GM19324 (cell line): ENCODE measurements around the gene SLC40A1.

ENCODE experiments used
- ATAC-seq: cut with Tn5 transposase; IDR thresholded peaks from one replicate; pipeline ENCODE4 v1.9.1; 2021; ENCODE audit warnings: mild to moderate bottlenecking, moderate library complexity; ENCODE audit not compliant: unreplicated experiment, low FRiP score

SLC40A1 gene

GRCh38 chr2:189542145-189542882, 38.3 kb downstream of the SLC40A1 start:
- no peak for ATAC-seq

- no peak for ATAC-seq
These were observed 39.0 kb downstream of the SLC40A1 start for GRCh38 chr2:189541591-189541990.

GRCh38 chr2:189540551-189540950, 40.0 kb downstream of the SLC40A1 start:
- no peak for ATAC-seq

- no peak for ATAC-seq
These were observed 42.2 kb downstream of the SLC40A1 start for GRCh38 chr2:189538402-189538801.

- ATAC-seq: no peak
These were observed 43.8 kb downstream of the SLC40A1 start for GRCh38 chr2:189536830-189537229.

- no peak for ATAC-seq
These were observed 45.4 kb downstream of the SLC40A1 start for GRCh38 chr2:189534854-189535832.

- ATAC-seq: no peak
These were observed 47.1 kb downstream of the SLC40A1 start for GRCh38 chr2:189533288-189534035.

- no peak for ATAC-seq
These were observed 49.5 kb downstream of the SLC40A1 start for GRCh38 chr2:189530965-189531637.

GRCh38 chr2:189528617-189529016, 52.0 kb downstream of the SLC40A1 start:
- ATAC-seq: no peak

- no peak for ATAC-seq
These were observed 52.6 kb downstream of the SLC40A1 start for GRCh38 chr2:189527812-189528592.

GRCh38 chr2:189527041-189527750, 53.4 kb downstream of the SLC40A1 start:
- no peak for ATAC-seq

GRCh38 chr2:189526241-189526640, 54.3 kb downstream of the SLC40A1 start:
- no peak for ATAC-seq

- ATAC-seq: no peak
These were observed 55.8 kb downstream of the SLC40A1 start for GRCh38 chr2:189524746-189525145.

- ATAC-seq: no peak
These were observed 58.0 kb downstream of the SLC40A1 start for GRCh38 chr2:189522435-189523151.

- no peak for ATAC-seq
These were observed 58.7 kb downstream of the SLC40A1 start for GRCh38 chr2:189521699-189522434.

- ATAC-seq: no peak
These were observed 60.8 kb downstream of the SLC40A1 start for GRCh38 chr2:189519631-189520387.
